IMR-90 (cell line): Measurements from ENCODE around the gene MYO10. TPM values are rescaled to one million over a fixed set of nuclear protein-coding genes. Genes with fewer than 3 reads are reported as not detected.

Experiments used
- ATAC-seq: fragments of 200-7000 bp; cut with Tn5 transposase; 2 replicates; pipeline ENCODE4 v1.9.1; 2020; ENCODE audit warnings: low read depth, mild to moderate bottlenecking, moderate library complexity
- BruUV-seq: library from RNA; stranded (reverse); fragments of 400-500 nt; replicated peaks from 2 replicates; lab custom pipeline; 2021; lab: Mats Ljungman, UMichigan
- CTCF ChIA-PET: fragments of 300-600 bp; formaldehyde crosslinking; extraction: SDS; loops from one replicate; lab custom pipeline; 2021; ENCODE audit warnings: antibody characterized with exemption; lab: Yijun Ruan, JAX
- POLR2A ChIA-PET: fragments of 300-600 bp; sonication (Branson Sonifier 250); formaldehyde crosslinking; loops from one replicate; lab custom pipeline; 2022; ENCODE audit warnings: antibody characterized with exemption; ENCODE audit not compliant: unreplicated experiment; lab: Charles Lee
- DNase-seq: peaks from one replicate; pipeline ENCODE4 v3.0.0; 2013
- H2AFZ ChIP-seq: replicated peaks from 2 replicates; pipeline ENCODE3; 2013; ENCODE audit warnings: low read length, mild to moderate bottlenecking; ENCODE audit not compliant: poor library complexity
- H2AK5ac ChIP-seq: 2 replicates; pipeline ENCODE4 v1.6.1; 2013; ENCODE audit warnings: low read depth, low read length, inconsistent platforms
- H2AK9ac ChIP-seq: replicated peaks from 2 replicates; pipeline ENCODE3; 2013; ENCODE audit warnings: mild to moderate bottlenecking, low read depth, low read length, moderate library complexity; ENCODE audit not compliant: poor library complexity
- H2BK120ac ChIP-seq: 2 replicates; pipeline ENCODE4 v1.6.1; 2013; ENCODE audit warnings: low read depth, low read length, inconsistent platforms
- H2BK15ac ChIP-seq: 3 replicates; pipeline ENCODE4 v1.6.1; 2013; ENCODE audit warnings: low read depth, low read length, inconsistent platforms
- H2BK20ac ChIP-seq: 2 replicates; pipeline ENCODE4 v1.6.1; 2013; ENCODE audit warnings: low read depth, mild to moderate bottlenecking, inconsistent platforms, low read length, moderate library complexity
- H2BK5ac ChIP-seq: 2 replicates; pipeline ENCODE4 v1.6.1; 2013; ENCODE audit warnings: mild to moderate bottlenecking, low read depth, low read length, inconsistent platforms; ENCODE audit not compliant: poor library complexity, severe bottlenecking
- H3K14ac ChIP-seq: replicated peaks from 2 replicates; pipeline ENCODE4 v1.6.1; 2013; ENCODE audit warnings: low read depth, low read length, inconsistent platforms
- H3K18ac ChIP-seq: 2 replicates; pipeline ENCODE4 v1.6.1; 2013; ENCODE audit warnings: low read depth, low read length, control low read depth
- H3K23ac ChIP-seq: 2 replicates; pipeline ENCODE4 v1.6.1; 2013; ENCODE audit warnings: low read depth, low read length, inconsistent platforms
- H3K27ac ChIP-seq: 2 replicates; pipeline ENCODE4 v1.5.1; 2013; ENCODE audit warnings: mild to moderate bottlenecking, control low read depth, low read length; ENCODE audit not compliant: insufficient read depth
- H3K27me3 ChIP-seq: 2 replicates; pipeline ENCODE4 v1.6.1; 2013; ENCODE audit warnings: low read length; ENCODE audit not compliant: control insufficient read depth, insufficient read depth
- H3K36me3 ChIP-seq: 2 replicates; pipeline ENCODE4 v1.6.1; 2013; ENCODE audit warnings: low read length, mixed read lengths; ENCODE audit not compliant: control insufficient read depth, insufficient read depth
- H3K4ac ChIP-seq: 2 replicates; pipeline ENCODE4 v1.6.1; 2013; ENCODE audit warnings: low read depth, low read length, inconsistent platforms
- H3K4me1 ChIP-seq: 2 replicates; pipeline ENCODE4 v1.6.1; 2013; ENCODE audit warnings: low read length, mixed read lengths; ENCODE audit not compliant: control insufficient read depth, insufficient read depth
- H3K4me2 ChIP-seq: 2 replicates; pipeline ENCODE4 v1.6.1; 2013; ENCODE audit warnings: low read depth, mild to moderate bottlenecking, control low read depth, low read length, moderate library complexity
- H3K4me3 ChIP-seq: 2 replicates; pipeline ENCODE4 v1.5.1; 2013; ENCODE audit warnings: low read depth, mild to moderate bottlenecking, control low read depth, low read length, moderate library complexity; ENCODE audit not compliant: insufficient read depth
- H3K56ac ChIP-seq: 2 replicates; pipeline ENCODE4 v1.6.1; 2013; ENCODE audit warnings: low read length, inconsistent platforms; ENCODE audit not compliant: insufficient read depth; ENCODE audit errors: extremely low read depth
- H3K79me1 ChIP-seq, 2 experiments: 2 replicates each; pipeline ENCODE4 v1.6.1; 2013; ENCODE audit warnings: low read length in 2 of 2, inconsistent platforms in 1 of 2, low read depth in 1 of 2
- H3K9ac ChIP-seq: 2 replicates; pipeline ENCODE4 v1.6.1; 2013; ENCODE audit warnings: low read depth, low read length, control low read depth
- H3K9me1 ChIP-seq: 2 replicates; pipeline ENCODE4 v1.6.1; 2013; ENCODE audit warnings: low read length, inconsistent platforms; ENCODE audit not compliant: insufficient read depth
- H3K9me3 ChIP-seq: 2 replicates; pipeline ENCODE4 v1.6.1; 2013; ENCODE audit warnings: low read length; ENCODE audit not compliant: control insufficient read depth, insufficient read depth
- H4K20me1 ChIP-seq: 2 replicates; pipeline ENCODE4 v1.6.1; 2013; ENCODE audit warnings: low read length, inconsistent platforms; ENCODE audit not compliant: insufficient read depth
- H4K5ac ChIP-seq: 2 replicates; pipeline ENCODE4 v1.6.1; 2013; ENCODE audit warnings: mild to moderate bottlenecking, low read depth, low read length, control low read depth
- H4K8ac ChIP-seq, 2 experiments: 2 replicates each; pipeline ENCODE4 v1.6.1; 2013; ENCODE audit warnings: low read depth in 2 of 2, low read length in 2 of 2, control low read depth in 1 of 2, inconsistent platforms in 1 of 2
- H4K91ac ChIP-seq: 2 replicates; pipeline ENCODE4 v1.6.1; 2013; ENCODE audit warnings: low read depth, low read length, inconsistent platforms; ENCODE audit not compliant: insufficient read depth
- MAFK ChIP-seq: IDR thresholded peaks from 2 replicates; pipeline ENCODE4 v1.6.1; 2012; ENCODE audit warnings: low read depth, low read length, improper control_type of control experiment
- MAZ ChIP-seq: IDR thresholded peaks from 2 replicates; pipeline ENCODE4 v1.6.1; 2012; ENCODE audit warnings: low read depth, mild to moderate bottlenecking, low read length, improper control_type of control experiment, moderate library complexity, borderline replicate concordance
- MXI1 ChIP-seq: IDR thresholded peaks from 2 replicates; pipeline ENCODE4 v1.6.1; 2012; ENCODE audit warnings: low read depth, mild to moderate bottlenecking, low read length, moderate library complexity, borderline replicate concordance
- NFE2L2 ChIP-seq: fragments of 150-350 bp; IDR thresholded peaks from 2 replicates; pipeline ENCODE4 v1.6.1; 2016; ENCODE audit warnings: low read depth, mild to moderate bottlenecking, low read length
- RAD21 ChIP-seq: IDR thresholded peaks from 2 replicates; pipeline ENCODE4 v1.6.1; 2012; ENCODE audit warnings: low read length, improper control_type of control experiment
- WGBS, 2 experiments: methylation state at CpG; one replicate each; pipeline versions ENCODE4 v1.1.5 to v1.1.7; 2013; ENCODE audit warnings: missing lambda C conversion rate in 2 of 2; ENCODE audit not compliant: insufficient read length in 1 of 2; ENCODE audit errors: extremely low coverage in 2 of 2; 5-methylcytosine and 5-hydroxymethylcytosine counted together
- dilution Hi-C: fragments of 300-500 bp; cut with HindIII; formaldehyde crosslinking; loops from one replicate; pipeline ENCODE4 v1.14.3; 2018; ENCODE audit warnings: low sequenced_read_pairs; ENCODE audit not compliant: unreplicated experiment
- in situ Hi-C: fragments of 300-500 bp; cut with MboI; formaldehyde crosslinking; loops from 3 replicates; pipeline ENCODE4 v1.14.3; 2019; ENCODE audit warnings: low sequenced_read_pairs, inconsistent platforms, mixed read lengths
- intact Hi-C: fragments of 100-400 bp; cut with micrococcal nuclease; formaldehyde crosslinking; loops from 2 replicates; pipeline ENCODE4 v1.10.0; 2022
- polyA plus RNA-seq, 3 experiments: library from polyadenylated mRNA; depleted of rRNA; stranded (reverse); fragments of >200 nt; gene quantifications; 2 replicates each; pipeline ENCODE4 v1.2.3, GENCODE V29; 2012; ENCODE audit warnings: low replicate concordance in 1 of 3
- total RNA-seq: library from RNA; depleted of rRNA; stranded (reverse); fragments of >200 nt; gene quantifications from 2 replicates; pipeline ENCODE4 v1.2.3, GENCODE V29; 2012

MYO10 gene
- total and polyA plus RNA-seq, 2 of the 4 experiments (the other 2 are of a cell fraction) = 39.9 to 115 TPM

- Histone ChIP-seq H3K4ac (no peak overlapping the region), H2BK15ac (no peak overlapping the region), H4K5ac (no peak overlapping the region), H3K14ac (no peak overlapping the region), H2BK5ac (no peak overlapping the region), H3K27ac (no peak overlapping the region), H3K4me3 (no peak overlapping the region), H3K18ac (no peak overlapping the region), H3K23ac (no peak overlapping the region), H3K36me3 (0 out of 2 replicates have a peak, but pooled peaks cover 4% of the 10 kb centered on the region), H2AK9ac (no peak overlapping the region), H4K8ac (no peak overlapping the region), H3K56ac (no peak overlapping the region), H2AK5ac (no peak overlapping the region), H3K9me1 (peaks cover 46% of the 10 kb centered on the region), H2BK120ac (no peak overlapping the region), H4K20me1 (peaks cover 99% of the 10 kb centered on the region), H4K91ac (no peak overlapping the region), H3K4me2 (no peak overlapping the region), H3K27me3 (no peaks in the 10 kb centered on the region), H3K9me3 (no peaks in the 10 kb centered on the region), H3K9ac (no peak overlapping the region), H2AFZ (no peak overlapping the region), H2BK20ac (no peak overlapping the region; the same call in 1 of the 2 replicates), H3K4me1 (peaks cover 24% of the 10 kb centered on the region), H3K79me1 (peaks cover 21 to 85% of the 10 kb centered on the region in 2 experiments)
- dilution Hi-C loops (no loop called here), intact Hi-C loops (no loop called here), in situ Hi-C loops (no loop called here)
- POLR2A ChIA-PET = no interaction called here
- DNase-seq (no peak), ATAC-seq (no peak)
- TF ChIP-seq MAFK (no peak), MXI1 (no peak), RAD21 (no peak), NFE2L2 (no peak), MAZ (no peak)
- BruUV-seq = no TSS peak
- WGBS, 2 experiments = no CpG with 5 or more reads among the region's 7 CpGs
- CTCF ChIA-PET = no interaction called here
Measured at GRCh38 chr5:16808021-16808420, 128.1 kb downstream of the MYO10 start.
